ENCODE results near the gene SORD.
"Not testable (repeated sequence)": the region's sequence is repeated elsewhere in the genome, so short reads cannot be mapped to it uniquely, and the experiment has no call there.

SORD gene

DNA sequence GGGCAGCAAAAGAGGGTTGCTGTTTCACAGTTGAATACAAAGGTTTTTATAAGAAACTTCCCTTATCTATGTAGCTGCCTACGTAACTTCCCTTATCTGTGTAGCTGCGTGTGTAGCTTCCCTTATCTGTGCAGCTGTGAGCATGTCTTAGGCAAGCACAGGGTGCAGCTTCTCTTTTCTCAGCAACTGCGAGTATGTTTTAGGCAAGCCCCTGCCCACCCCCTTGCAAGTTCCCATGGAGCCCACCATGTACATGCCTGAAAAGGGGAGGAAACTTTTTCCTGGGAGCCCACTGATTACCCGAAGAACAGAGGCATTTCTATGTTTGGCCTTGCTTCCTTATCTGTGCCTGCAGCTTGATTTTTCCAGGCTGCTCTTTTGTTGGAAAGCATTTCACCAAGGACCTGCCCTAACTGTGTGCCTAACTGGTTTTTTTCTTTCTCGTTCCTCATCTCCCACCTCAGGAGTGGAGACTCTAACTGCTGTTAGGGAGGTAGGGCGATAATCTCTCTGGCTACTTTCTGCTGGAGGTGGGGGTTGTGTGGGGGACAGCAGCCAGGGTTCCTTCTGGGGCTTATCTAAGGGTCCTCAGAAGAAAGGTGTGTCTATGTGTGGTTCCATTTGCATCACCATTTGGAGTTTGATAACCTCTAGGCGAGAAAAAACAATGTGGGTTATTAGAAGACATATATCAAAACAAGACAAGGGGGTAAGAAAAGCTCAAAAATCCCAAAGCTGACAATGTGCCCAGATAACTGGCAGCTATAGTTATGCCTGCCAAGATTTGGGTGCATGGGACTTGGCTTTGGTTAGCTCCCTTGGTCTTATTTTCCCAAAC, 26.0 kb downstream of the SORD start:
- H3K9ac ChIP-seq (ENCODE audit: low read length) = no peak overlapping the region
- peaks cover 12% of the 10 kb centered on the region for H3K4me1 ChIP-seq (ENCODE audit: control insufficient read depth, insufficient read depth, low read length)
- no peaks in the 10 kb centered on the region for H3K27me3 ChIP-seq (ENCODE audit: control insufficient read depth, insufficient read depth, low read length)
- no peaks in the 10 kb centered on the region for H3K9me3 ChIP-seq (ENCODE audit: control insufficient read depth, low read length)
- no peaks in the 10 kb centered on the region for H3K36me3 ChIP-seq (ENCODE audit: control insufficient read depth, insufficient read depth, low read length)
- H3K4me3 ChIP-seq (ENCODE audit: low read length) = no peak overlapping the region

DNA sequence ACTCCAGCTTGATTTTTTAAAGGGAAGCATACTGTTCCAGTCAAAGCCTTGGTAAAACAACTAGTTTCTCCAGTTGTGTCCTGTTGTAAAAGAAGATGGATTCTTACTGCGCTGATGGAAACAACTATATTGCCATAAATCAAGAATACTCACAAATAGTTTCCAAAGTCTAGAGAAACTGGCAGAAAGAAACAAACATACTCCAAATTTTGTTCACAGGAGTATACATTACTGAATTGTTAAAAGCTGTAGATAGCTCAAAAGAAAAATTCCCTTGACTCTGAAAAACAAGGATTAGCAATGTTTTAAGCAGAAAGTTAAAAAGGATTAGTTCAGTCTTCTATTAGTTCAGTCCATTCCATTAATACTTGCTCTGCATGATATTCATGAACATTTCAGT, 27.6 kb downstream of the SORD start:
- Histone ChIP-seq H3K27me3 (ENCODE audit: control insufficient read depth, insufficient read depth, low read length) (no peaks in the 10 kb centered on the region), H3K4me3 (ENCODE audit: low read length) (no peak overlapping the region), H3K9ac (ENCODE audit: low read length) (no peak overlapping the region), H3K36me3 (ENCODE audit: control insufficient read depth, insufficient read depth, low read length) (no peaks in the 10 kb centered on the region), H3K4me1 (ENCODE audit: control insufficient read depth, insufficient read depth, low read length) (peaks cover 12% of the 10 kb centered on the region), H3K9me3 (ENCODE audit: control insufficient read depth, low read length) (no peaks in the 10 kb centered on the region)

DNA sequence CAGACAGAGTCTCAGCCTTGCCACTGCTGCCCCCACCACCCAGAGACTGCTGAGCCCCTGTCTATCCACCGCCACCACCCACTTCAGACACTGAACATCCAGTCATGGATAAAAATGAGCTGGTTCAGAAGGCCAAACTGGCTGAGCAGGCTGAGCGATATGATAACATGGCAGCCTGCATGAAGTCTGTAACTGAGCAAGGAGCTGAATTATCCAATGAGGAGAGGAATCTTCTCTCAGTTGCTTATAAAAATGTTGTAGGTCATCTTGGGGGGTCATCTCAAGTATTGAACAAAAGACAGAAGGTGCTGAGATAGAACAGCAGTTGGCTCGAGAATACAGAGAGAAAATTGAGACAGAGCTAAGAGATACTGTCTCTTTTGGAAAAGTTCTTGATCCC, 29.7 kb downstream of the SORD start:
- H3K4me3 ChIP-seq (ENCODE audit: low read length) = not testable (repeated sequence)
- H3K4me1 ChIP-seq (ENCODE audit: control insufficient read depth, insufficient read depth, low read length) = peaks cover 12% of the 10 kb centered on the region

DNA sequence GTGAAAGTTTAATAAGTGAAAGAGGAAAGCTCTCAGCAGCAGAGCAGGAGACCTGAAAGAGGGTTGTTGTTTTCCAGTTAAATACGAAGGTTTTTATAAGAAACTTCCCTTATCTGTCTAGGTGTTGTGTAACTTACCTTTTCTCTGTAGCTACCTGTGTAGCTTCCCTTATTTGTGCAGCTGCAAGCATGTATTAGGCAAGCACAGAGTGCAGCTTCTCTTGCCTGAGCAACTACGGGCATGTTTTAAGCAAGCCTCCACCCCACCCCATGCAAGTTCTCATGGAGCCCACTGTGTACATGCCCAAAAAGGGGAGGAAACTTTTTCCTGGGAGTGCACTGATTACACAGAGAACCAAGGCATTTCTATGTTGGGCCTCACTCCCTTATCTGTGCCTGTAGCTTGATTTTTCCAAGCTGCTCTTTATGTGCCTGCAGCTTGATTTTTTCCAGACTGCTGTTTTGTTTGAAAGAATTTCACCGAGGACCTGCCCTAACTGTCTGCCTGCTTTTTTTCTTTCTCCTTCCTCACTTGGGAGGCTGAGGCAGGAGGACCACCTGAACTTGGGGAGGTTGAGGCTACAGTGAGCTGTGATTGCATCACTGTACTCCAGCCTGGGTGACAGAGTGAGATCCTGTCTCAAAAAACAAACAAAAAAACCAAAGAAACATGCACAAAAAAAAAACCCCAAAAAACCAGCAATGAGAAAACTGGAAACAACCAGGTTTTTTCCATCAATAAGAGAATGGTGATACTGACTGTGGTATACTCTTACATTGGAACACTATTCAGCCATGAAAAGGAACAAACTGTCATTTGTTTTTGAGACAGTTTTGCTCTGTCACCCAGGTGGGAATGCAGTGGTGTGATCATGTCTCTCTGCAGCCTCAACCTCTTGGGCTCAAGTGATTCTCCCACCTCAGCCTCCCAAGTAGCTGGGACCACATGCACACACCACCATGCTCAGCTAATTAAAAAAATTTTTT, 36.0 kb downstream of the SORD start:
- not testable (repeated sequence) for H3K4me1 ChIP-seq (ENCODE audit: control insufficient read depth, insufficient read depth, low read length); H3K36me3 ChIP-seq (ENCODE audit: control insufficient read depth, insufficient read depth, low read length); H3K27me3 ChIP-seq (ENCODE audit: control insufficient read depth, insufficient read depth, low read length); H3K4me3 ChIP-seq (ENCODE audit: low read length); H3K9ac ChIP-seq (ENCODE audit: low read length); H3K9me3 ChIP-seq (ENCODE audit: control insufficient read depth, low read length)

More for the DNA sequence above, 29.7 kb downstream of the SORD start:
- not testable (repeated sequence) for H3K9me3 ChIP-seq (ENCODE audit: control insufficient read depth, low read length); H3K27me3 ChIP-seq (ENCODE audit: control insufficient read depth, insufficient read depth, low read length); H3K36me3 ChIP-seq (ENCODE audit: control insufficient read depth, insufficient read depth, low read length); H3K9ac ChIP-seq (ENCODE audit: low read length)

DNA sequence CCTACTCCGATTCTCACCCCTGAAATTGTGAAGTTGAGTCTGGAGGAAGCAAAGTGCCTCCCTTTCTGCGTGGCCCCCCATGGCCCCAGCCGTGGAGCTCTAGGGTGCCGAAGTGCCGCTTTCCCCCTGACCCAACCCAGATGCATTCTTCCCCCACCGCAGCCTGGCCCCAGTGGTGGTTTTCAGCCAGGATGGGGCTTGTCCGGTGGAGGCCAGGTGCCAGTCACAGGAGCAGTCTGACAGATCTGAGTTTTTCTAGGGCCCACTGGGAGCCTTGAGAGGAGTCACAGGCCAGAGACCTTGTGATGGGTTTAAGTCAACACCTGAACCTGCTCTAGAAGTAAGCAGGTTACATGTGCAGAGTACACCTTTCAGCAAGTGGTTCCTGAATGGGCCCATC, 39.3 kb downstream of the SORD start:
- H3K4me3 ChIP-seq (ENCODE audit: low read length); H3K36me3 ChIP-seq (ENCODE audit: control insufficient read depth, insufficient read depth, low read length); H3K27me3 ChIP-seq (ENCODE audit: control insufficient read depth, insufficient read depth, low read length); H3K4me1 ChIP-seq (ENCODE audit: control insufficient read depth, insufficient read depth, low read length); H3K9ac ChIP-seq (ENCODE audit: low read length); H3K9me3 ChIP-seq (ENCODE audit: control insufficient read depth, low read length): not testable (repeated sequence)

DNA sequence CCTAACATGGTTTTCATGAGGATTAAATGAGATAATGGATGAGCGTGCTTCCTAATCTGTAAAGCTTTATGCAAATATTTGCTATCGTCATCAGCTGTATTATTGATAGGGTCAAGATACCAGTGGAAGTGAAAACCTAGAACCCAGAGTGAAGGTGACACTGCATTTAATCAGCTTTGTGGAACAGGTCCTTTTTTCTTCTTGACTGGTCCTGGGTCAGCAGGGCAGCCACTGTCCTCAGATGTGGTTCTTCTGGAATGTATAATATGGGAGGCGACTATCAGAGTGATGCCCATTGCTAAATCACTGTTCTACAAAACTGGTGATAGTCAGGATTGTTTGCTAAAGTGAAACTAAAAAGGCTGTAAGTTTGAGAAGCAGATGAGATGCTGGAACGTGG, 41.4 kb downstream of the SORD start:
- no peak overlapping the region for H3K9ac ChIP-seq (ENCODE audit: low read length)
- H3K9me3 ChIP-seq (ENCODE audit: control insufficient read depth, low read length) = no peaks in the 10 kb centered on the region
- no peaks in the 10 kb centered on the region for H3K27me3 ChIP-seq (ENCODE audit: control insufficient read depth, insufficient read depth, low read length)
- H3K4me1 ChIP-seq (ENCODE audit: control insufficient read depth, insufficient read depth, low read length) = peaks cover 3% of the 10 kb centered on the region
- H3K36me3 ChIP-seq (ENCODE audit: control insufficient read depth, insufficient read depth, low read length) = no peaks in the 10 kb centered on the region
- H3K4me3 ChIP-seq (ENCODE audit: low read length) = no peak overlapping the region

DNA sequence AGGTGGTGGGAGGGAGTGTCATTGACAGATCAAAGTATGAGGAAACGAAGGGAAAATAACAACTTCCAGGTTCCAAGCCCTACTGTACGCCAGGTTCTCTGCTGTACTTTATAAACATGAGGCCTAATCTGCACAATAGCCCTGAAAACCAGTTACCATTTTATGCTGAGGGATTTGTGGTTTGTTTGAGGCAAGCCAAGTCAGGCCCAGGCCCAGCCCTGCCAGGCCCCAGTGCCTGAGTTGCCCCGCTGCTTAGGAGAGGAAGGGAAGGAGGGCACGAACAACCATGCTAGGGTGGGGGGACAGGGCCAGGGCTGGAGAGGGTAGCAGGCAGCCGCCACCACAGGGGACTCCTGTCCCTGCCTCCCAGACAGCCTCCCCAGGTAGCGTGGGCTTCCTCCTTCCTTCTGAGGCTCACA, 47.0 kb downstream of the SORD start:
- H3K27me3 ChIP-seq (ENCODE audit: control insufficient read depth, insufficient read depth, low read length); H3K4me3 ChIP-seq (ENCODE audit: low read length); H3K9ac ChIP-seq (ENCODE audit: low read length); H3K4me1 ChIP-seq (ENCODE audit: control insufficient read depth, insufficient read depth, low read length); H3K36me3 ChIP-seq (ENCODE audit: control insufficient read depth, insufficient read depth, low read length); H3K9me3 ChIP-seq (ENCODE audit: control insufficient read depth, low read length): not testable (repeated sequence)

DNA sequence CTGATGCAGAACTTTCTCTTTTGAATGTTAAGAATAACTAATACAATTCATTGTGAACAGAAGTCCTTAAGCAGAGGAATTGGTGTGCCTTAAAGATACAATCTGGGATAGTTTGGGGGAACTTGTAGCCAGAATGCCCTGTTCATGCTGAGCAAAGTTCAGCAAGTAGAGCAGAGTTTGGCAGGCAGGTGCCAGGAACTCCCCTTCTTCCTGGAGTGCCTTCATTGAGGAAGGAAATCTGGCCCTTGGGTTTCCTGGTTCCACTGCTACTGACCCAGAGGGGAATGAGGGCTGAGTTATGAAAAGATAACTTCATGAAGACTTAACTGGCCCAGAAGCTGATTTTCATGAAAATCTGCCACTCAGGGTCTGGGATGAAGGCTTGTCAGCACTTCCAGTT, 50.6 kb downstream of the SORD start:
- not testable (repeated sequence) for H3K4me3 ChIP-seq (ENCODE audit: low read length); H3K36me3 ChIP-seq (ENCODE audit: control insufficient read depth, insufficient read depth, low read length); H3K27me3 ChIP-seq (ENCODE audit: control insufficient read depth, insufficient read depth, low read length); H3K9me3 ChIP-seq (ENCODE audit: control insufficient read depth, low read length); H3K9ac ChIP-seq (ENCODE audit: low read length)
- H3K4me1 ChIP-seq (ENCODE audit: control insufficient read depth, insufficient read depth, low read length) = peaks cover 13% of the 10 kb centered on the region

DNA sequence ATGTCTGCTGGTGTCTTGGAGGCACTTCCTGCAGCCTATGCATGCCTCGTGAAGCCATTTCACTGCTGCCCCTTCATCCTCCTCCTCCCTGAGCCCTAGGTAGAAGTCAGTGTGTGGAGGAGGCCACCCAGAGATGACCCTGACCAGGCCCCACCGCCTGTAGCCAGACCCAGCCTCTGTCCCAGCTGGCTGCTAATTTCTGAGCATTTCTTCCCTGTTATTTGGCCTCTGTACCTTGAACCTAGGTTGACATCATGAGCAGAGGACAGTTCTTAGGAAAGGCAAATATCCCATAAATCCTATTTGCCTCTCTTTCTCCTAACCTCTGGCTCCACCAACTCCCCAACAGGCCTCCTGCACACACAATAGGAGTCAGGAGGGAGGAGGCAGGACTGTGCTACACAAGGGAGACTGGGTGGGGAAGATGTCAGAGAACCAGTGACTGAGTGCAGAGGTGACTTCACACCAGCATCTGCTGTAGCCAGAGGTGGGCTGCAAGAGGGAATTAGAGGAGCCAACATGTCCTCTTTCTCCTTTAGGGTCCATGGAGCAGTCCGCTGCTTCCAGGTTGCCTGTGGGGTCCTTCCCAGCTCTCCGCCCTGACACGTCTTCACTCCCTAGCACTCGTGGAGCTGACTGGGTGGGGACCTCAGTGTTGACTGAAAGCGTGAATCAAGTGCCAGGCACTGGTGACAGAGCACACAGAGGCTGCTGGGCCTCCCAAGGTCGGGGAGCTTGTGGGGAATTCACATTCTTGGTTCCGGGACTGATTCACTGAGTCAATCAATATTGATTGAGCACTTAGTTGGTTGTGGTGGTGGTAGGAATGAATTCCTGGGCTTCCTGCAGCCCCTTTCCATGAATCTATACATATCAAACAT, 52.7 kb downstream of the SORD start:
- not testable (repeated sequence) for H3K9ac ChIP-seq (ENCODE audit: low read length); H3K4me3 ChIP-seq (ENCODE audit: low read length); H3K36me3 ChIP-seq (ENCODE audit: control insufficient read depth, insufficient read depth, low read length); H3K27me3 ChIP-seq (ENCODE audit: control insufficient read depth, insufficient read depth, low read length); H3K9me3 ChIP-seq (ENCODE audit: control insufficient read depth, low read length)
- H3K4me1 ChIP-seq (ENCODE audit: control insufficient read depth, insufficient read depth, low read length) = peaks cover 21% of the 10 kb centered on the region

DNA sequence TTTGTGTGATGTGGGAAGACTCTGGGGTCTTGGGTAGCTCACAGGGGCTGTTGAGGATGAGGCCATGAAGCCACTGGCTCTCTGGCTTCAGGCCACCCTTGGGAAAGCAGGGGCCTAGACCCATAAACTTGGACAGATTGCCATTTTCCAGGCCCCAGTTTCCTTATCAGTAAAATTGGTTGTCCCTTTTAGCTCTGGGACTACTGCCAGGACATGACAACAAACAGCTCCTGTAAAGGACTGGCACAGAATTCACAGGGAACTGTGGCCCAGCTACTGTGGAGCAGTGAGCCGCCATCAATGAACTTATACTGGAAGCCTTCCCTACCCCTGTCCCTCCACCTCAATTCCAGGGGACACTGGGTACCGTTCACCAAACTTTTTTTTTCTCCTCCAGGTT, 54.4 kb downstream of the SORD start:
- not testable (repeated sequence) for H3K27me3 ChIP-seq (ENCODE audit: control insufficient read depth, insufficient read depth, low read length); H3K9me3 ChIP-seq (ENCODE audit: control insufficient read depth, low read length); H3K36me3 ChIP-seq (ENCODE audit: control insufficient read depth, insufficient read depth, low read length); H3K9ac ChIP-seq (ENCODE audit: low read length); H3K4me3 ChIP-seq (ENCODE audit: low read length)
- H3K4me1 ChIP-seq (ENCODE audit: control insufficient read depth, insufficient read depth, low read length) = peaks cover 29% of the 10 kb centered on the region

DNA sequence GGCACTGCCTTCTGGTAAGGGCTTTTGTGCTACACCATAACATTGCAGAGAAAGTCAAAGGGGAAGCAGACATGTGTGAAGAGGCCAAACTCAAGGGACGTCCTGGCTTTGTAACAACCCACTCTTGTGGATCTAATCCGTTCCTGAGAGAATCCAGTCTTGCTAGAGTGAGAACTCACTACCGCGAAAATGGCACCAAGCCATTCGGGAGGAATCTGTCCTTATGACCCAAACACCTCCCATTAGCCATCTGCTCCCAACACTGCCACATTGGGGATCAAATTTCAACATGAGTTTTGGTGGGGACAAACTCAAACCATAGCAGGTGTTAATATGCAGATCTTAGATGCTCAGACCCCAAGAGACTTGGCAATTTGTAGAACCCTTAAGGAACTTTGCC, 56.2 kb downstream of the SORD start:
- H3K9ac ChIP-seq (ENCODE audit: low read length); H3K4me3 ChIP-seq (ENCODE audit: low read length); H3K9me3 ChIP-seq (ENCODE audit: control insufficient read depth, low read length); H3K36me3 ChIP-seq (ENCODE audit: control insufficient read depth, insufficient read depth, low read length); H3K27me3 ChIP-seq (ENCODE audit: control insufficient read depth, insufficient read depth, low read length): not testable (repeated sequence)
- peaks cover 42% of the 10 kb centered on the region for H3K4me1 ChIP-seq (ENCODE audit: control insufficient read depth, insufficient read depth, low read length)
